Pulmonary artery endothelial cell (primary cell): ENCODE results near the gene ACBD3. TPM values are rescaled to one million over a fixed set of nuclear protein-coding genes. Genes with fewer than 3 reads are reported as not detected.
A peak's percentile ranks its signal among the peaks of the same experiment; 100 is the strongest.

Source experiments
- DNase-seq: peaks from one replicate; pipeline ENCODE4 v3.0.0-alpha.2; 2011; ENCODE audit warnings: low read depth, low spot score
- total RNA-seq: library from RNA; depleted of rRNA; stranded (reverse); fragments of >200 nt; gene quantifications from 2 replicates; pipeline ENCODE4 v1.2.3, GENCODE V29; 2014

The ACBD3 gene
- total RNA-seq, 1 donor from 2014 or later, result 45.2 TPM

GRCh38 chr1:226202246-226202645, 15.7 kb upstream of the ACBD3 start:
- no peak for DNase-seq

DNA sequence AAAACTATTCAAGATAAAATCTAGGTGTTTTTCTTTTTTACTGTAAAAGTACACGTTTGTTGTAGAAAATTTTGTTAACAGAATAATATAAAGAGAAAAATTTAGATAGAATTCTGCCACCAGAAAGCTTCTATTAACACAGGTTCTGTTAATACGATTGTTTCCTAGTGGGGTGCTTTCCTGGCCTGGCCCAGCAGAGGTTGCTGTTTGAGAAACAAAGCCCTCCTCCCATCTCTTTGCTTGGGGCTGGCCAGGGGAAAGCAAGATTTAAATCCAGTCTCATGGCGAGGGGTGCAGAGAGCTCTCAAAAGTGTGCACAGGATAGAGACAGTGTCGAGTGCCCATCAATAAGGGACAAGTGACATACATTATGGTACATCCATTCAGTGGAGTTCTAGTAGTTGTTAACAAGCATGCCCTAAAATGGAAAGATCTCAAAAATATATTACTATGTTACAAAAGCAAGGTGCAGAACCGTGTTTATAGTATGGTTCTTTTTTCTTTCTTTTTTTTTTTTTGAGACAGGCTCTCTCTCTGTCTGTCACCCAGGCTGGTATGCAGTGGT, 14.6 kb upstream of the ACBD3 start:
- DNase-seq, result no peak

GRCh38 chr1:226199971-226200370, 13.4 kb upstream of the ACBD3 start:
- DNase-seq, result no peak

DNA sequence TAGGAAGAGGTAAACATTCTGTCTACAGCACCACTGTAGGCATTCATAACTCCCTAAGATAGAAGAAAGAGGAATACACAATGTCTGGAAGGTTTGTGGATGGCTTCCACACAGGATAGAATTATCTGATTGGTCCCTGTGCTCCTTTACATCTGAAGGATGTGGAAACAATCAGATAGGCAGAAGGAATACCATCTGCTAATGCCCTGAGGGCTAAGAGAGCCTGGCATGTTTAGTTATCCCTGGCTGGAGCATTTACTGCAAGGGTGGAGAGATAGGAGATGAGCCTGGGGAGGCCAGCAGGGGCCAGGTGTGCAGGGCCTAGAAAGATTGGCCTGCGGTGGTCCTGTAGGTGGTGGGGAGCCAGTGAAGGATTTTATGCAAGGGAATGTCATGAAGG, 8.6 kb upstream of the ACBD3 start:
- no peak for DNase-seq

DNA sequence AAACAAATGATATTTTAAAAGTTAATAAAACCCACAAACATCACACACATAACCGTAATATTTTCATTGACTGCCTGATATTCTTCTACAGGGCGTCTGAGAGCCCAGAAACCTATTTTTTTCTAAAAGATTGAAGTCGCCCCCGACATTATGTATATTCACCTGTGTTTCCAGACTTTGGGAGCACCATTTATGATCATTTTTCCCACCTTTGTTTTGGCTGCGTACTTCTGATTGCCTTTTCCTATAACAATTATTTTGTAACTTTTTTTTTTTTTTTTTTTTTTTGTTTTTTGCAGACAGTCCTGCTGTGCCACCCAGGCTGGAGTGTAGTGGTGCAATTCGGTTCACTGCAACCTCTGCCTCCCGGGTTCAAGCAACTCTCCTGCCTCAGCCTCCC, 839 bp upstream of the ACBD3 start:
- no peak for DNase-seq

DNA sequence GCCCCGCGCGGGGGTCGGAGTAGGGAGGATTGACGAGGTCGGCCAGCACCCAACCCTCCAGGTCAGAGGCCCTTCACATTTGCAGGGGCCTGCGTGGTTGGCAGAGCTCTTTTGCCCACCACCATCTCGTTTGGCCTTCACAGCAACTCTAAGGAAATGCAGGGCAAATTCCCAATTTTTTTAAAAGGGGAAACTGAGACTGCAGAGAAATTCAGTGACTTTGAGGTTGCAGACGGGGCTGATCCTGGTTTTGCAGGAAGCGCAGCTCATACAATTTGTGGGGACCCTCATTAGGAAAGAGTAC, 430 bp upstream of the ACBD3 start:
- DNase-seq, result no peak

DNA sequence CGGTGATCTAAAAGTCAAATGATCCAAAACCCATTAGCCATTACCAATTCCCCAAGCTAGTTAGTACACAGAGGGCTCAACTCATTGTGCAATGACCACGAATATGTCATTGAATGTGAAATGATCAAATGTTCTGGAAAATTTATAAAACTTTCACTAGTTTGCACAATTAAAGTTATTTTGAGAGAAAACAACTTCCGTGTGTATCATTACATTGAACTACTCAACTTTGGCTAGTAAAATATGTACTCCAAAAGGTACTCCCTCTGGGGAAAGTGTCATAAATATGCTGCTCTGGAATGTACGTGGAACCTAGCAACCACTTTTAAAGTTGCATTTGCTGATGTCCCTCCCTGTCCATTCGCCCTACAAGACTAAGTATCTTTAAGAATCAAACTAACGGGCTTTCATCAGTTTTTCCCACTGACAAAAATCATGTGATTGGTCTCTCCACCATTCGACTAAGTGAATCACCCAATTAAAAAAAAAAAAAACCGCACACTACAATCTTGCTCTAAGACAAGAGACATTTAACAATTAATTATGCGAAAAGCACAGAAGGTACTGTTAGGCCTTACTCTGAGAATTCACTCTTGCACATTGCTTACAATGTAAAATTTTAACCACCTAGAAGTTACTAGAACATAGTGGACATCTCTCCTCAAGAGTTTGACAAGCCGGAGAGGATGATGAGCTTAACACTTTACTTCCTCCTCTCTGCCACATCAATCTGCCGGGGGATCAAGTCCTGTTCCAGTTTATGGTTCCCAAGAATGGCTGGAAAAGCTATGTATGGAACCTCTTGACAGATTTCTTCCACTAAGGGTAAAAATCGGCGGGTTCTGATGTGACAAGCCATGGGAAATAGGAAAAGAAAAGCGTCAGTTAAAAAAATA, 1.2 kb downstream of the ACBD3 start:
- no peak for DNase-seq

GRCh38 chr1:226181996-226182714, 4.4 kb downstream of the ACBD3 start:
- DNase-seq, result no peak

DNA sequence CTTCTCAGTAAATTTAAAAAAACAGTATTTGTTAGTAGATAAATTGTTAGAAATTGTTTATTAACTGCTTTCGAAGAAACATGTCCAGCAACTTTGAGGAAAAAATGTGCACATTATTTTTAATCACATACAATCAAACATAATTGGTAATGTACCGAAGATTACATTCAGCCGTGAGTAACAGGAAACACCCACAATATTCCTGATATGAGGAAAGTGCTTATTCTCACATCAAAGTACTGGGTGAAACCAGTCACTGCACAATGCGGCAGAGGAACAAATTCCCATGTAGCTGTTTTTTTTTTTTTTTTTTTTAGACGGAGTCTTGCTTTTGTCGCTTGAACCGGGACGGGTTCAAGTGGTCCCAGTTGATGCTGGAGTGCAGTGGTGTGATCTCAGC, 9.7 kb downstream of the ACBD3 start:
- DNase-seq, result no peak

DNA sequence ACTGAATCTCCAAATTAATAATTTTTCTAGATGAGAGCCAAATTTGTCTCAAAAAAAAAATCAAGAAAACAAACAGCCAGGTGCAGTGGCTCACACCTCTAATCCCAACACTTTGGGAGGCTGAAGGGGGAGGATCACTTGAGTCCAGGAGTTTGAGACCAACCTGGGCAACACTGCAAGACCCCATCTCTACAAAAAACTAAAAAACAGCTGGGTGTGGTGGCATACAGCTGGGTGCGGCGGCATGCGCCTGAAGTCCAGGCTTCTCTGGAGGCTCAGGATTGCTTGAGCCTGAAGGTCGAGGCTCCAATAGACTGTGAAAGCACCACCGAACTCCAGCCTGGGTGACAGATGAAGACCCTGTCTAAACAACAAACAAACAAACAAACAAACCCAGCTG, 14.0 kb downstream of the ACBD3 start:
- DNase-seq, result no peak

DNA sequence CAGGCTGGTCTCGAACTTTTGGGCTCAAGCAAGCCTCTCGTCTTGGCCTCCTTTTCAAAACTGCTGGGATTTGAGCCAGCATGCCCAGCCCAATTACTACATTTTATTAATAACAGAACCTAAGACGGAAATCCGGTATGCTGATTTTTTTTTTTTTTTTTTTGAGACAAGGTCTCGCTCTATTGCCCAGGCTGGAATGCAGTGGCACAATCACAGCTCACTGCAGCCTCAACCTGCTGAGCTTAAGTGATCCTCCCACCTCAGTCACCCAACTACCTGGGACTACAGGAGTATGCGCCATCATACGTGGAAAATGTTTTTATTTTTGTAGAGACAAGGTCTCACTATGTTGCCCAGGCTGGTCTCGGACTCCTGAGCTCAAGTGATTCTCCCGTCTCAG, 20.2 kb downstream of the ACBD3 start:
- no peak for DNase-seq

- DNase-seq, result no peak
These were observed 22.4 kb downstream of the ACBD3 start for GRCh38 chr1:226164154-226164553.

- no peak for DNase-seq
These were observed 23.6 kb downstream of the ACBD3 start for GRCh38 chr1:226162898-226163297.

GRCh38 chr1:226158983-226159382, 27.6 kb downstream of the ACBD3 start:
- no peak for DNase-seq

- no peak for DNase-seq
These were observed 28.1 kb downstream of the ACBD3 start for GRCh38 chr1:226158457-226158856.

DNA sequence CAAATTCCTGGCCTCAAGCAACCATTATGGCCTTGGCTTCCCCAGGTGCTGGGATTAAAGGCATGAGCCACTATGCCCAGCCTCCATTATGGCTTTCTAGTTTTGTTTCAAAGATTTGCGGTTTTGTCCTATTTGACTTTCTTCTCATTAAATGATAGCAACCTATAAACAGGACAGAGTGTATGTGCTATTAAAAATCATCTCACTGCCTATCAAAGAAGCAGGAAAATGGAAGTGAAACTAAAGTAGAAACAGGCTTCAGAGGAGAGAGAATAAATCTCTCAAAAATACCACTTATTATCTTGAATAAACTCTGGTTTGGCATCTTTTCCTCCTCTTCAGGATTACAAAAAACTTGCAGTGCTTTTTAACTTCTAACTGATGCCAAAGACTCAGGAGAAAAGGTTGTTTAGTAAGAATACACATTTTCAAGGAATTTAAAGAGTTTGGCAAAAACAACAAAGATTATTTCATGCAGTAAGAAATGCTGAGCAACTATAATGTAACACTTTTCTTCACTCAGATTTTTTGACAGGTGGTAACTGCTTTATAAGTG, 28.7 kb downstream of the ACBD3 start:
- DNase-seq, result no peak

- DNase-seq, result no peak
These were observed 31.9 kb downstream of the ACBD3 start for GRCh38 chr1:226154593-226154992.

DNA sequence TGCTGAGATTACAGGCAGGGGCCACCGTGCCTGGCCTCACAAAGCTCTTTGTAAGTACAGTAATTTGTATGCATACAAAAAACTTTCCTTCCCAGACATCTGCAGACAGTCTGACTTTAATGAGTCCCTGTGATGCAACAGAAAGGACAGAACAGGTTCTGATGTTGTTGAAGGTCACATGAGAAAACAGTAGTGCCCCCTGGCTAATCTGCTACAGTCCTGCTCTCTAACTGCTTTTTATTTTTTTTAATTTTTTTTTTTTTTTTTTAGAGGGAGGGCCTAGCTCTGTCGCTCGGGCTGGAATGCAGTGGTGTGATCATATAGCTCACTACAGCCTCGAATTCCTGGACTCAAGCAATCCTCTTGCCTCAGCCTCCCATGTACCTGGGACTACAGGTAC, 36.7 kb downstream of the ACBD3 start:
- DNase-seq, result no peak

GRCh38 chr1:226148121-226148648, 38.4 kb downstream of the ACBD3 start:
- no peak for DNase-seq

GRCh38 chr1:226144045-226144444, 42.5 kb downstream of the ACBD3 start:
- DNase-seq, result no peak

GRCh38 chr1:226135709-226136108, 50.8 kb downstream of the ACBD3 start:
- DNase-seq, result no peak

DNA sequence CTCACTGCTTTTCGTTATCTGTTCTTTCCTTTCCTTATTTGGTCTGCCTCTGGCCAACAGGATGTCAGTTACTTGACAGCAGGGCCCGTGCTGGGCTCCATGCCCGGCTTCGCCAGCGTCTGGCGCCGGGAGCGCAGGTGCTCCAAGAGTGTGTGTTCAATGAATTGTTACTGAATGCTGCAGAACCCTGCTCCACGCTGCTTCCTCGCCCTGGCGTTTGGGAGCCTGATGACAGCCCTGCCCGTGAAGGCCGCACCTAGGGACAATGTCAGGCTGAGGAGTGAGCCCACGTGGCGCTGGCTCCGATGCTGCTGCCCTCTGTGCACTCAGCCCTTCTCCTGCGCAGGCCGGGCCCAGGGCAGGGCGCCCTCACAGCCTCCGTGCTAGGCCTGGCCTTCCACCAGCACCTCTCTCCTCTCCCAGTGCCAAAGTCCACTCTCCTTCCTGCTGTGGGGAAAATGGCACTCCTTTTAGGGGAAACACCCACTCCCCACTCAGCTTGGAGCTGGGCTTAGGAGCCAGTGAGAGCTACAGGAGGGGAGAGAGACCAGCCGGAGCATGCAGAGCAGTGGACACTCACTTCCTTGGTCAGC, 51.4 kb downstream of the ACBD3 start:
- DNase-seq, result peak; percentile 15
